T-helper 17 cell (primary cell): ENCODE results near the gene CSNK1G1. TPM values are rescaled to one million over a fixed set of nuclear protein-coding genes. Genes with fewer than 3 reads are reported as not detected.

ENCODE experiments used
- ATAC-seq: fragments of 150-1000 bp; cut with Tn5 transposase; 2 replicates; pipeline ENCODE4 v1.10.0; 2021; ENCODE audit warnings: mild to moderate bottlenecking, moderate library complexity
- DNase-seq, 3 donors: peaks; one replicate each; pipeline versions ENCODE4 v3.0.0 to v3.0.0-alpha.2; 2020 to 2021
- H3K9me3 ChIP-seq: one replicate; pipeline ENCODE4 v1.7.0; 2013; ENCODE audit warnings: low read length, mild to moderate bottlenecking; ENCODE audit not compliant: control insufficient read depth, poor library complexity, severe bottlenecking
- H3K27ac Mint-ChIP-seq: one replicate; pipeline ENCODE4 v1.8.0; 2022; ENCODE audit warnings: mild to moderate bottlenecking, moderate library complexity, mixed read lengths
- H3K27me3 Mint-ChIP-seq: one replicate; pipeline ENCODE4 v1.8.0; 2022; ENCODE audit warnings: mixed read lengths
- H3K36me3 Mint-ChIP-seq: one replicate; pipeline ENCODE4 v1.8.0; 2022; ENCODE audit warnings: low read depth, mixed read lengths
- H3K4me1 Mint-ChIP-seq: one replicate; pipeline ENCODE4 v1.8.0; 2022; ENCODE audit warnings: mild to moderate bottlenecking, mixed read lengths
- H3K4me3 Mint-ChIP-seq: one replicate; pipeline ENCODE4 v1.8.0; 2022; ENCODE audit warnings: mild to moderate bottlenecking, moderate library complexity, mixed read lengths
- total RNA-seq, 4 donors: library from RNA in 2 of 4; stranded (reverse) in 2 of 4; gene quantifications; one replicate each; pipeline ENCODE4 v1.2.3 and lab custom pipeline; 2022 to 2026

CSNK1G1 gene
- total RNA-seq, 2 donors from 2014 or later = 23.2 to 25.5 TPM

DNA sequence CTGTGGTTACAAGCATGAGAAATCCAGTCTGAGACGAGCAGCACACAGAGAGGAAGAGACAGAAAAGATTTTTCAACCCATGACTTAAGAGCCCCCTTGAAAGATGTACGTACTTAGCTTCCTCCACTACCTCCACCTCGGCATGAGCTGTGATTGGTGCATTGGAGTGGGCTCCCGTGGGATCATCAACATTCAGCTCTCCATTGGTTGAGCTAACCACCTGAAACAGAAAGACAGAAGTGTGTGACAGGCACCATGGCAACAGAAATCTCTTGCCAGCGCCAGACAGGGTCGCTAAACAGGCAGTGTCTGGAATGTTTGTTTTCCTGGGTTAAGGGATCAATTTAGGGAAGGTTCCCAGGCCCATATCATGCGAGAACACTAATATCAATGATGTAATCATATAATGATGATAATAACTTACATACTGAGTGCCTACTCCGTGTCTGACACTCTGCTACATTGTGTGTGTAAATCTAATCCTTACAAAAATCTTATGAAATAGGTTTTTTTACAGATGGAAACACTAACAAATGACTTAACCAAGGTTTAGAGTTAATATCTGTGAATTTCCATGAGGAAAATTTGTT lies 175.6 kb downstream of the CSNK1G1 start:
- no peaks in the 10 kb centered on the region for H3K9me3 ChIP-seq
- H3K4me3 Mint-ChIP-seq = no peak overlapping the region
- H3K27ac Mint-ChIP-seq = peak overlapping the region; percentile 81
- H3K4me1 Mint-ChIP-seq = no peaks in the 10 kb centered on the region
- H3K36me3 Mint-ChIP-seq = peaks cover 7% of the 10 kb centered on the region
- peak; percentile 75 for ATAC-seq
- H3K27me3 Mint-ChIP-seq = no peaks in the 10 kb centered on the region
- no peak for DNase-seq

- Mint-ChIP-seq H3K36me3 (no peaks in the 10 kb centered on the region), H3K27me3 (no peaks in the 10 kb centered on the region), H3K4me1 (peaks cover 22% of the 10 kb centered on the region), H3K4me3 (no peak overlapping the region), H3K27ac (peak overlapping the region; percentile 29)
- no peaks in the 10 kb centered on the region for H3K9me3 ChIP-seq
- ATAC-seq (no peak), DNase-seq (no peak)
These were observed 189.7 kb downstream of the CSNK1G1 start for GRCh38 chr15:64166102-64166890.

- ATAC-seq = no peak
- H3K4me3 Mint-ChIP-seq = no peak overlapping the region
- no peak for DNase-seq
These were observed 191.5 kb downstream of the CSNK1G1 start for GRCh38 chr15:64164436-64164835.

DNA sequence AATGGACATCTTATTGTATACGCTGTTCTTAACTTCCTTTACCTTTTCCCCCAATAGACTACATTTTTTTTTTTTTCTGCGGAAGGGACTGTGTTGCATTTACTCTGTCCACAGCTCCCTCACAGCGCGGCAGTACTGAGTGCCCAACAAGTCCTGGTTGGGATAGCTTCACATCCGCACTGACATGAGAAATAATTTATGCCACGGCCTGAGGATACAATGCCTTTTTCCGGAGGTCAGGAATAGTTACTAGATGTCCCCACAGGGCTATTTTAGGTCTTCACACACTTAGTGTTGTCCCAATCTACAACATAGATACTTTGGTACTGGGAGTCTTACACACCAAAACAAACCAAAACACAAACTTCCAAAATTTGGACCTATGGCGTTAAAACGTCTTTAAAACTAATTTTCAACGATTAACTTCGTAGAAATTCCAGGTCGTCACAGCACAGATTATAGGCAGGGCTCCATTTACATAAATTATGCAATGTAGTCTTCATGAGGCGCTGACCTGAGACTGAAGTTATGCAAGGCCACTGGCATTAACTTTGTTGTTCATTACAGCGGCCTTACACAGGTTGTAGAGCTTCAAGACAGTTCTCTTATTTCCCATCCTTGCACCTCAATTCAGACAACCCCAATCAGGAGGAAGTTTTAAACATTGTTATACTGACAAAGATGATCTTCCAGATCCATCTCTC lies 192.2 kb downstream of the CSNK1G1 start:
- no peaks in the 10 kb centered on the region for H3K9me3 ChIP-seq
- ATAC-seq = no peak
- Mint-ChIP-seq H3K36me3 (peaks cover 4% of the 10 kb centered on the region), H3K4me1 (peaks cover 30% of the 10 kb centered on the region), H3K27ac (peak overlapping the region; percentile 95), H3K27me3 (no peaks in the 10 kb centered on the region), H3K4me3 (peak overlapping the region; percentile 90)
- no peak for DNase-seq

More at GRCh38 chr15:64164436-64164835, 191.5 kb downstream of the CSNK1G1 start:
- H3K9me3 ChIP-seq = no peaks in the 10 kb centered on the region
- Mint-ChIP-seq H3K27ac (peak overlapping the region; percentile 95), H3K27me3 (no peaks in the 10 kb centered on the region), H3K36me3 (peaks cover 3% of the 10 kb centered on the region), H3K4me1 (peaks cover 27% of the 10 kb centered on the region)

DNA sequence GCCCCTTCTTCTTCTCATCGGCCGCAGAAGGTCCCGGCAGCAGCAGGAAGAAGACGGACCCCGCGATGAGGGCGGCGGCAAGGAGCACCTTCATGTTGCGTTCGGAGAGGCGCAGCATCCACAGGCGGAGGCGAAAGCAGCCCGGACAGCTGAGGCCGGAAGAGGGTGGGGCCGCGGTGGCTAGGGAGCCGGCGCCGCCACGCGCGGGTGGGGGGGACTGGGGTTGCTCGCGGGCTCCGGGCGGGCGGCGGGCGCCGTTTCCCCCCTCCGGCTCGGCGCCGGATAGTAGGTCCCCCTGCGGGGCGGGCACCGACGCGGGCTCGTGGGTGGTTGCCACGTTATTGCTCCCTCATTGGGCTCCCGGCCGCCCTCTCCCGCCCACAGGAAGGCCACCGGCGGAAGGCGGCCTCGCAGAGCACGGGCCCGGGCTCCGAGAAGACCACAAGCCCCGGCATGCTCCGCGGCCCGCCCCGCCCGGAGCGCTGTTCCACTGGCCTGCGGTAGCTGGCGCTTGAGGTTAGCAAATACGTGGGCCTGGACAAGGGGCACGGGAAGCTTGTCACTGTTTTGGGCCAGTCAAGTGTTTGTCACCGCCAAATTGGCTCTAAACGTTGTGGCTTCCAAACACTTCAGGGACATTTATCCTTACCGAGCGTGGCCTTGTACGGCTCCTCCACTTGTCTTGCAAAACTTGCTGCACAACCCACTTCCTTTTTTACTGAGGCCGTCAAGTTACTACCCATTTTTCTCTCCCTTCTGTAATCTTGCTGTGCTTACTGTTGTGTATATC lies 192.9 kb downstream of the CSNK1G1 start, which contains the start of gene PPIB:
PPIB (minus strand) TSS at position 154 of the 790 bp plus-strand sequence; CDS start at position 118, 36 bp downstream.
- DNase-seq = peak; percentile 94 to 96 (median 95)
- no peaks in the 10 kb centered on the region for H3K9me3 ChIP-seq
- Mint-ChIP-seq H3K4me3 (peak within 1 kb of the TSS; percentile 90), H3K27ac (peak within 1 kb of the TSS; percentile 95), H3K27me3 (no peaks in the 10 kb centered on the region), H3K4me1 (peaks cover 38% of the 10 kb centered on the region), H3K36me3 (peaks cover 10% of the 10 kb centered on the region)
- peak; percentile 94 for ATAC-seq

- Mint-ChIP-seq H3K4me3 (peak overlapping the region; percentile 90), H3K27me3 (no peaks in the 10 kb centered on the region), H3K4me1 (peaks cover 44% of the 10 kb centered on the region), H3K27ac (peak overlapping the region; percentile 81), H3K36me3 (peaks cover 12% of the 10 kb centered on the region)
- H3K9me3 ChIP-seq = no peaks in the 10 kb centered on the region
- ATAC-seq = peak; percentile 3
- DNase-seq = no peak
These were observed 193.5 kb downstream of the CSNK1G1 start for GRCh38 chr15:64162478-64162868.

DNA sequence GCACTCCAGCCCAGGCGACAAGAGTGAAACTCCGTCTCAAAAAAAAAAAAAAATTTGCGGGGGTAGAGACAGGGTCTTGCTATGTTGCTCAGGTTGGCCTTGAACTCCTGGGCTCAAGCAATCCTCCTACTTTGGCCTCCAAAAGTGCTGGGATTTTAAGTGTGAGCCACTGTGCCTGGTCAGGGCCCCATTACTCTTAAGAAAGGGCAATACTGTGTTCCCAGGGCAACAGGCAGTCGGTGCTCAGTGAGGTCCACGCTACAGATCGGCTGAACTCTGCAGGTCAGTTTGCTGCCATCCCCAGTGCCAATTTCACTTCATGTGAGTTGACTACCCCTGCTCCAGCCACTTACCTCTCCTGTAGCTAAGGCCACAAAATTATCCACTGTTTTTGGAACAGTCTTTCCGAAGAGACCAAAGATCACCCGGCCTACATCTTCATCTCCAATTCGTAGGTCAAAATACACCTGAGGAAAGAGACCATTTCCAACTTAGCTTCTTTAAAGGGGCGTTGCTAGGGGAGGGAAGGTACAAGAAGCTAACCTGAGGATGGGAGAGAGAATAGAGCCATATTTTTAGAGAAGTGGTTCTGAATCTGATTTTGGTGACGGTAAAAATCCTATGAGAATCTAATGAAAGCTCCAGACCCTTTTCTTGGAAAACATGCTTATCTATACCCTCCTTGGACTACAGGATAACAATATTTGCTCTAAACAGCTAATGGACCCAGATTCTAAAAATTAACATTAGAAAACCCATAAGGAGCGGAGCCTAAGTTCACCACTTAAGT lies 194.1 kb downstream of the CSNK1G1 start:
- no peaks in the 10 kb centered on the region for H3K27me3 Mint-ChIP-seq
- H3K36me3 Mint-ChIP-seq = peaks cover 12% of the 10 kb centered on the region
- peak overlapping the region; percentile 81 for H3K27ac Mint-ChIP-seq
- H3K4me3 Mint-ChIP-seq = peak overlapping the region; percentile 90
- H3K4me1 Mint-ChIP-seq = peaks cover 43% of the 10 kb centered on the region
- DNase-seq (no peak), ATAC-seq (no peak)
- no peaks in the 10 kb centered on the region for H3K9me3 ChIP-seq

DNA sequence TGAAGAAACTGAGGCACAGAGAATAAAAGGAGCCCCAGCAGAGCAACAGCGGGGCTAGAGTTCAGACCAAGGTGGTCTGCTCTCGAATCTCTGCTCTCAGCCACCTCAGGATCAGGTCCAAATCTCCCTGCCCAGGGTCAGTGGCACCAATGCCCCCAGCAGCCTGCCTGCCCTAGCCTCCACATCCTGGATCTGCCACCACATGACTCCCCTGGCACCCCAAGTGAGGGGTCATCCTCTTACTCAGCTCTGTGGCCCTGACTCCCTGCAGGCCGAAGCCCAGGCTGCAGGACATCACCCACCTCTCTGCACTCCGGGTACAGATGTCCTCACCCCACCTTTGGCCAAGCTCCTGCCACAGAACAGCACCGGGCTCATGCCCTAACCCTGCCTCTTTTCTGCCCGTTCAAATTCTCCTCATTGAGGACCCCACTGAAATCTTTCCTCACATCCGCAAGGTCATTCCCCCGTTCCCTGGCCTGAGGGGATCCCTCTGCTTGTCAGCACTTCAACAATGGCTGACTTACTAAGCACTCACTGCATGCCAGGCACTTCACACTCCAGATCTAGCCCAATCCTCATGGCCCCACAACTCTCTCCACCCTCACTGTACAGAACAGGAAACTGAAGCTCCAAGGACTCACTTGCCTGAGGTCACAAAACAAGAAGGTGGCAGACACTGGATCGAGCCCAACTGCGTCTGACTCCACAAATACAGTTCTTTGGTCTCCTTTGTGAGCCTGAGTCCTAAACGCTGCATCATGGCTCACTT lies 197.4 kb downstream of the CSNK1G1 start:
- peaks cover 41% of the 10 kb centered on the region for H3K4me1 Mint-ChIP-seq
- H3K27me3 Mint-ChIP-seq = peaks cover 1% of the 10 kb centered on the region
- peak overlapping the region; percentile 79 for H3K4me3 Mint-ChIP-seq

DNA sequence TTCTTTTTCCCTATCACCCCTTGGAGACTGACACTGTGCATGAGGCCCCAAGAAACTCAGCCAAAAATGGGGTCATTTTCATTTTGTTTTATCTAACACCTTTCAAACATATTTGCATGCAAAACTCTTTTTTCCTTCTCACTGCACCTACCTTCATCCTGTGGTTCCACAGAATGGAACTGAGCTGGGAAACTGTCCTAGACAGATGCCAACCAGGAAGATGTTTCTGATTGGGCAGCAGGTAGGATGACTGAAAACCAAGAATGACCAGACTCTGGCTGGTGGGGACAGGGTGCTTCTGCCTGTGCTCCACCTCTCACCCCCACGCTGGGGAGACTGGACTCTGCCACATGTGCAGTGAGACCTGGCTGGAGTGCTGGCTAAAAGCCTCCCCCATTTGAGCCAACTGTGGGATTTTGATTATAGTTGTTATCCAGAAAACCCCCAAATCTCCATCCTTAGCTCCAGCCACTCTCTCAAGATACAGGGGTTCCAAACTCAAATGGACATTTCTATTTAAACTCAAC lies 198.3 kb downstream of the CSNK1G1 start:
- Mint-ChIP-seq H3K36me3 (peaks cover 17% of the 10 kb centered on the region), H3K27me3 (peaks cover 6% of the 10 kb centered on the region), H3K4me1 (peaks cover 45% of the 10 kb centered on the region), H3K27ac (no peak overlapping the region), H3K4me3 (peak overlapping the region; percentile 31)
- H3K9me3 ChIP-seq = no peaks in the 10 kb centered on the region
- DNase-seq (no peak), ATAC-seq (no peak)

More for the DNA sequence above, 197.4 kb downstream of the CSNK1G1 start:
- DNase-seq (no peak), ATAC-seq (no peak)
- no peaks in the 10 kb centered on the region for H3K9me3 ChIP-seq
- H3K36me3 Mint-ChIP-seq = peaks cover 15% of the 10 kb centered on the region
- peak overlapping the region; percentile 90 for H3K27ac Mint-ChIP-seq

- ATAC-seq = no peak
- no peaks in the 10 kb centered on the region for H3K9me3 ChIP-seq
- H3K4me3 Mint-ChIP-seq = no peak overlapping the region
- no peak overlapping the region for H3K27ac Mint-ChIP-seq
- no peak for DNase-seq
- H3K27me3 Mint-ChIP-seq = peaks cover 6% of the 10 kb centered on the region
- peaks cover 40% of the 10 kb centered on the region for H3K4me1 Mint-ChIP-seq
- H3K36me3 Mint-ChIP-seq = peaks cover 17% of the 10 kb centered on the region
These were observed 199.2 kb downstream of the CSNK1G1 start for GRCh38 chr15:64156652-64157331.
